GM18951 (cell line): ENCODE results near the gene ERCC8.
"Not testable (repeated sequence)": the region's sequence is repeated elsewhere in the genome, so short reads cannot be mapped to it uniquely, and the experiment has no call there.

Experiments
- POLR2A ChIP-seq: IDR thresholded peaks from 4 replicates; pipeline ENCODE4 v1.6.1; 2011; ENCODE audit warnings: mild to moderate bottlenecking; ENCODE audit not compliant: insufficient read length, insufficient read depth; ENCODE audit errors: extremely low read depth
- in situ Hi-C: fragments of 300-500 bp; cut with MboI; formaldehyde crosslinking; loops from one replicate; pipeline ENCODE4 v1.12.0; 2022; ENCODE audit warnings: low sequenced_read_pairs, mixed read lengths, inconsistent platforms; ENCODE audit not compliant: unreplicated experiment

The ERCC8 gene

GRCh38 chr5:60888359-60889061, 56.4 kb downstream of the ERCC8 start:
- in situ Hi-C loops = no loop called here
- TF ChIP-seq POLR2A = no peak

- in situ Hi-C loops = no loop called here
- TF ChIP-seq POLR2A = no peak
These were observed 57.1 kb downstream of the ERCC8 start for GRCh38 chr5:60887746-60888145.

- TF ChIP-seq POLR2A = no peak
- in situ Hi-C loops = no loop called here
These were observed 57.8 kb downstream of the ERCC8 start for GRCh38 chr5:60887096-60887495.

- TF ChIP-seq POLR2A = no peak
- in situ Hi-C loops = no loop called here
These were observed 58.7 kb downstream of the ERCC8 start for GRCh38 chr5:60886158-60886557.

GRCh38 chr5:60883229-60883628, 61.6 kb downstream of the ERCC8 start:
- in situ Hi-C loops = no loop called here
- no peak for TF ChIP-seq POLR2A

- in situ Hi-C loops = no loop called here
- TF ChIP-seq POLR2A = no peak
These were observed 72.0 kb downstream of the ERCC8 start for GRCh38 chr5:60872892-60873291.

GRCh38 chr5:60870857-60871256, 74.0 kb downstream of the ERCC8 start:
- no peak for TF ChIP-seq POLR2A
- in situ Hi-C loops = no loop called here

GRCh38 chr5:60860572-60860971, 84.3 kb downstream of the ERCC8 start:
- in situ Hi-C loops = not testable (repeated sequence)

GRCh38 chr5:60856066-60856465, 88.8 kb downstream of the ERCC8 start:
- no peak for TF ChIP-seq POLR2A
- in situ Hi-C loops = no loop called here

GRCh38 chr5:60852940-60853339, 91.9 kb downstream of the ERCC8 start:
- no peak for TF ChIP-seq POLR2A
- in situ Hi-C loops = no loop called here

- in situ Hi-C loops = no loop called here
These were observed 92.6 kb downstream of the ERCC8 start for GRCh38 chr5:60852317-60852716.

GRCh38 chr5:60851626-60852025, 93.2 kb downstream of the ERCC8 start:
- TF ChIP-seq POLR2A = no peak
- in situ Hi-C loops = no loop called here

More at GRCh38 chr5:60852317-60852716, 92.6 kb downstream of the ERCC8 start:
- TF ChIP-seq POLR2A = no peak

- no peak for TF ChIP-seq POLR2A
- in situ Hi-C loops = no loop called here
These were observed 98.6 kb downstream of the ERCC8 start for GRCh38 chr5:60846298-60846697.

GRCh38 chr5:60843936-60844905, 100.6 kb downstream of the ERCC8 start, which contains the start of gene ELOVL7:
Gene ELOVL7, minus strand, starts transcription at chr5:60844269. Its CDS starts 56,872 bp downstream, at chr5:60787397.
- TF ChIP-seq POLR2A = peak; percentile 36
- in situ Hi-C loops = no loop called here
